ENCODE measurements around the gene LRIG1.

The LRIG1 gene

GRCh38 chr3:66381626-66382025 lies 119.2 kb downstream of the LRIG1 start:
- DNase-seq: no peak

DNA sequence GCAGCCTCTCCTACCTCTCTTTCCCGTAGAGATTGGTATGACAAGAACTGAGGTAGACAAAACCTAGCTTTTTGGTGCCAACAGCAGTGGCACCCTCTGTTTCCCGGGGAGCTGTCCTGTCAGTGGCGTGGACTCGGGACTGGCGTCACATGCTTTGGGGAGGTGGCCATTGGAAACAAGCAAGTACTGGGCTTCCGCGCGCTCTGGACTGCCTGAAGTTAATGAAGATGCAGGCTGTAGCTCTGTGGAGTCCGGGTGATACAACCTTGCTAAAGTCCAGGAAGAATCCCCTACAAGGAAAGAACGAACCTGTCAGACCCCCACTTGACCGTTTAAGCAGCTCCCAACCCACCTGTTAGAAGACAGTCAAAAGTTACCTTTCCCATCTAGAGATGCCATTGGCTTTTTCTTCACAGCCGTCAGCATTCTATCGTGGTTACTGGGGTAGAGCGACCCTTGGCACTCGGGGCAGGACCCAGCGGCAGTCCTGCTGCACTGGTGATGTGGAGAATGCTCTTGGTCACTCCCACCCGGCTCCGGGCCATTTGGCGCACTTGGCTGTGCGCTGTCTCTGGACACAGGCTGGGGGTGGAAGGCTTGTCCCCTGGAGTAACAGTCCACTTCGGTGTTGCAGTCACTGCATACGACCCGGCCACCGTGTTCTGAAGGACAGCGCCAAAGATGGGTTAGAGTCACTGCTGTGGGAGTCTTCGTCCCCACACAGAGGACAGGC lies 120.5 kb downstream of the LRIG1 start:
- DNase-seq: no peak

- no peak for DNase-seq
Observed at GRCh38 chr3:66379565-66379964, 121.3 kb downstream of the LRIG1 start.

DNA sequence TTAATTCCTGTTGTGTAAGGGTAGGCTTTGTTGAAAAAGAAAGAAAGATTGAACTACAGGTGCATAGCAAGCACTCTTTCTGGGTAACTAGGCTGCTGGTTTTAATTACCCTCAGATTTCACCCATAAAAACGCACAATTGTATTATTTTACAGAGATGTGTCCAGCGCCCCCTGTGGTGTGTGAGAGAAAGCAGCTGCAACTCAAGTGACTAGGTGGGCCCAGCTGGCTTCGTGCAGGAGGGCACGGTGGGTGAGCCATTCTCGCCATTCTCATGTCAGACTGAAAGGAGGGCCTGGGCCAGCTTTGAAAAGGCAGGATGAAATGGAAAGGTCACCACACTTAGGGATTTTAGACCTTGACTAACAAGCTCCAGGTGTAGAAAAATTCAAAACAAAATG lies 122.6 kb downstream of the LRIG1 start:
- DNase-seq: peak; percentile 19 to 29

- DNase-seq: no peak
Observed at GRCh38 chr3:66377800-66378199, 123.0 kb downstream of the LRIG1 start.

- no peak for DNase-seq
Observed at GRCh38 chr3:66376568-66376967, 124.3 kb downstream of the LRIG1 start.

DNA sequence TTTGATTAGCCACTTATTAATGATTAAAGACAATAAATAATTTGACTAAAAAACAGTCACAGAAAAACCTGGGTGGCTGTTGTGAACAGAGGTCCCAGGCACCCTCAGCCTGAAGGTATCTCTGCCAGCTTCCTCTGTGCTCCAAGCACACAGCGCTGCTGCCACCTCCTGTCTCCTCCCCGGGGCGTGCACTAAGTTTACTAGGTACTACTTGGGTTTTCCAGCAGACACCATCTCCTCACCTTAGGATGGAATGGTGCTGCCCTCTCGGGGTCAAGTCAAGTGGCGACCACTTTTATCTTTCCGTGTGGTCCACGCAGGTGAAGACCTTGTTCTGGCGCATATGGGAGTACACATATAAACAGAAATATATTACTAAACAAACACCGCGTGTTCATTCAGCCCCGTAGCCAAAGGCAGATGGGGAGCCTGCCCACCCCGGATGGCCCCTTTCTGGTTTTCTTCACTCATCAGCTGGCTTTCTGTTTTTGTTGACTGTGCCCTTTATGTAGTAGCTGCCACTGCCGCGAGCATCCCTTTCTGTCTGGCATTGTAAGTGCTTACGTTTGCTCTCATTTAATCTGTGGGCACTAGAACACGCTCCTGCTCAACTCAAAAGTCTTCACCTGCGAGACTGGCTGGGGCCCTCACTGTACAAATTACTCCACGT lies 128.0 kb downstream of the LRIG1 start:
- DNase-seq: no peak

- no peak for DNase-seq
Observed at GRCh38 chr3:66371432-66371831, 129.4 kb downstream of the LRIG1 start.

DNA sequence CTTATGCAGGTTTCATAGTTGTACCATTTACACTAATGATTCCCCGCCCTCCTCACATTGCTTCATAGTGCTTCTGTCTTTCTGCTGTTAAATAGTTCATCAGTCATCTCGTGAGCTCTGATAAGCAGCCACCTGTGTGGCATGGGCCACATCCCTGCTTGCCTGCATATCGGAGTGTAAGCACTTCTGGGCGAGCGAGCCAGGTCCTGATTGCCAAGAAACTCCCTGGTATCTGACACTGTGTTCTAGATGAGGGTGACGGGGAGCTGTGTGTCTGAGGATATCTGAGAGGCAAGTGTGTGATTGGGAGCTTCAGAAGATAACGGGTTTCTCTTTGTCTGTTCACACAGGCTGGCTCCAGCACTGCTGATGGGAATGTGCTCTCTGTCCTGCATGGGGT lies 130.6 kb downstream of the LRIG1 start:
- no peak for DNase-seq

GRCh38 chr3:66367979-66368378 lies 132.8 kb downstream of the LRIG1 start:
- DNase-seq: no peak

DNA sequence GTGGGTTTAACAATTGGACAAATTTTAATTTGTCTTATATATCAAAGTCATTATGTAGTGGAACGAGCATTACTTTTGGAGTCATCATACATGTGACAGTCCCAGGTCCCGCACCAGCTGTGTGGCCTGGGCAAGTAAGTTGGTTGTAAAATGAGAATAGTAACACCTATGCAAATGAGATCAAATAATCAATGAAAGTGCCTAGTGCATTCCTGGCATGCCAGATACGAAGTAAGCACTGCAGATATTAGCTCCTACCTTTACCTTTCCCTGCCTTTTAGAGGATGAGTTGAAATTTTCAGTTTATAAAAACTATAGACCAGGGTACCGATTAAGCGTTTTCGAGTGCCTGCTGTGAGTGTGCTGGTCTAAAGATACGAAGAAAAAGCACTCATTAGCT lies 134.1 kb downstream of the LRIG1 start:
- DNase-seq: no peak

DNA sequence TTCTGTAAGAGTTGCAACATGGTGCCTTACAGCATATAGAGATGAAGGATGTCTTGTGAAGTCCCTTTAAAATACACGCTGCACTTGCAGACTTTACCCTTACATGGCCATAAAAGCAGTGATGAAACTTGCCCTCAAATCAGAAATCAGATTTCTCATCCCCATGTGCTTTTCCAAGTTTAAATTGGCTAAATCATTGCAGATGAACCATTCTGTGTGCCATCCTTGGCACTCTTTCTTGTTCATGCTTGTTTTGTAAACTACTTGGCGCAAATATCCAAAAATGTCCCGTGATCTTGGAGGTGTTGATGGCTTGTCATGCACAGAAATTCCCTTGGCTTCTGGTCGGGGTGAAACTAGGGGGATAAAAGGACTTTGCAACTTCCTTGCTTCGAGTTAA lies 135.7 kb downstream of the LRIG1 start:
- no peak for DNase-seq

GRCh38 chr3:66363148-66363547 lies 137.7 kb downstream of the LRIG1 start:
- no peak for DNase-seq

GRCh38 chr3:66362541-66362941 lies 138.3 kb downstream of the LRIG1 start:
- DNase-seq: no peak

DNA sequence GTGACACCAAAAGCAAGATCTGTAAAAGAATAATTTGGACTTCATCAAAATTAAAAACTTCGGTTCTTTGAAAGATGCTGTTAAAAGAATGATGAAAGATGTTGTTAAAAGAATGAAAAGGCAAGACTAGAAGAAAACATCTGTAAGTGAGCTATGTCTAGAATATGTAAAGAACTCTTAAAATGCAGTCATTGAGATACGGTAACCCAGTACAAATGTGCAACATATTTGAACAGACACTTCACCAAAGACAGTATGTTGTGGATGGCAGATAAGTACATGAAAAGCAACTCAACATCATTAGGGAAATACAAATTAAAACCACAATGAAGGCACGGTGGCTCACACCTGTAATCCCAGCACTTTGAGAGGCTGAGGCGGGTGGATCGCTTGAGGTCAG lies 139.5 kb downstream of the LRIG1 start:
- DNase-seq: no peak

DNA sequence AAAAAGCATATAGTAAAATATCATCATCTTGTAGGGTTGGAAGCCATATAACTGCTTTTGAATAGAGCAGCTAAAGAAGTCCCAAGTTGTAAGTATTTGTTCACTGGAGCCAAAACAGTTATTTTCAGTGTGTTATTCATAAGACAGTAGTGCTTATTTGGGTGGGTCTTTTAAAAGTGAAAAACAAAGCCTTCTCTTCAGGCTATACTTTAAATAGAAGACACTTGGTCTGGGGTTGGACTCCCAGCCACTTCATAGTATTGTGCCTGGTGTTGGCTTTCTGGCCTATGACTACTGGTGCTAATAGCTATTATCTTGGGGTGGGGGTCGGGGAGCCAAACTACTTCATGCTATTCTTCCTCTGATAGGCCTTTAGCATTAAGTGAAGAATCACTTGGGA lies 144.8 kb downstream of the LRIG1 start:
- no peak for DNase-seq

- no peak for DNase-seq
Observed at GRCh38 chr3:66355394-66355793, 145.4 kb downstream of the LRIG1 start.

DNA sequence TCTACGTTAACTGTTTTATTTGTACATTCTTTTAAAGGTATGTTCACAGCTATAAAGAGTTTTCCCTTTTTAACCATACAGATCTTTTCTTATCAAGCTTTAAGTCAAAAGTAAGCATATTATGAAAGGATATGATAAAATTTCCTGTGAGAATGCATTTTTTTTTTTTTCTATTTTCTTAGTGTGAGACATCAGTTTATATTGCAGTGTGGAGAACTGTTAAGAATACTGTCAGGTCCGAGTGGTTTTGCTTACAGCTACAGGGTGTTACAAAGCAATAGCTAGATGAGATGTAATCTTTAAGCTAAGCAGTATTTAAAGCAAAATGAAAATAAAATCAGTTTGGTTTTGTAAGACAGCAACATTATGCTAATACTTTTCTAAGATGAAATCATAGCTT lies 146.8 kb downstream of the LRIG1 start:
- no peak for DNase-seq

DNA sequence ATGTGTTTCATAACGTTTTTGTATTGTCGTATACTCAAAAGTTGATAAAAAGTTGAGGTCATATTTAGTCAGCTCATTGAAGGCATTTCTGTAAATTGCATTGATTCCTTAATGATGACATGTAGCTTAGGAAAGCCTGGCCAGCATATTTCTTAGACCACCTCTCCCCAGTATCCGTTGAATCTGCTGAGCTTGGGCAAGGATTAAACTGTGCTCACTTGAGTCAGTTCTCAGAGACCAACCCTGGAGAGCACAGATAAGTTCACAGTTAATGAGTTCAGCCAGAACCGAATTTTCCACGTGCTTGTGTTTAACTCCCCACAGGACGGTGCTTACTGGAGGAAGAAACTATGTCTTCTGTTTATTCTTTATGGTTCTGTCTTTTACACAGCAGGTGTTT lies 147.3 kb downstream of the LRIG1 start:
- DNase-seq: no peak

DNA sequence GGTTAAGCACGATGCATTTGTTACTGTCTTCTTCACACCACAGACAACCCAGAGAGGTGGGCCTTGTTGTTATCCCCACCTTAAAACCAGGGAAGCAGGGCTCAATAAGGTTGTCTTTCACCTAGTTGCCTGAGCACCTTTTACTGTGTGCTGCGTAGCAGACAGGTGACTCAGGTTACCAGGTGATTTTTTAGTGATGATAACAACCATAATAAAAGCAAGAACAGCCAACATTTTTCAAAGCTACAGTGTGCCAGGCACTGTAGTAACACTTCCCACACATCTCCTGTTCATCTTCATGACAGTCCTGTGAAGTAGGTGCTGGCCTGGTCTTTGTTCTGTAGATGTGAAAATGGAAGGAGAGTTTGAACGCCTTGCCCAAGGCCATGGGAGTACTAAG lies 147.8 kb downstream of the LRIG1 start:
- DNase-seq: no peak

GRCh38 chr3:66350601-66351000 lies 150.2 kb downstream of the LRIG1 start:
- no peak for DNase-seq

- DNase-seq: no peak
Observed at GRCh38 chr3:66348704-66349103, 152.1 kb downstream of the LRIG1 start.

DNA sequence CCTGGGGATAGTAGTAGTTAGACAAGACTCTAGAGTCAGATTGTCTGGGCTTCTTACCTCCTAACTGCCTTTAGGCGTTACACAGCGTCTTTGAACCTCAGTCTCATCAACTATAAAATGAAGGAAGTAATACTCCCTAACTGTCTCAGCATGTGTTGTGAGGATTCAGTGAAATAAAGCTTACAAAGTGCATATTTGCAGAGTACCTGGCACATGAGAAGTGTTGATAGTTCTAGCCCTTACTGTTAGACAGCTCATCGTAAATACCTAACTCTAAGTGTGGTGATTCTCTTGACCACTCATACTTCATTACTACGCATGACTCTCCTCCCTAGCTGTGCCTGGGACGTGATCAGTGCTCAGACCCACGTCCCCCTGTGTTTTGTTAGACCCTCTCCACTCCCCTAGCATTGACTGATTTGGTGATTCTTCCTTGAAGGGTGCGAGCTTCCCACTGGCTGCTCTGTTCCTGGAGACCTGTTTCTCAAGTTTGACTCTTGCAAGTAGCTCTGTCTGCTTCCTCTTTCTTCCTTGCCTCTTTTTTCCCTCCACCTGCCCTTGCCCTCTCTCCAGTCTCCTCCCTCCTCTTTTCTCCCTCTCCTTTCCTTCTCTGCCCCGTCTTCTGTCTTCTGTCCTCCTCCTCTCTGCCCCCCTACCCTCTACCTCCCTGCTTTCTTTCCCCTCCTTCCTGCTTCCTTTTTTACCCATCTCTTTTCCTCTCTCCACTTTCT lies 155.8 kb downstream of the LRIG1 start:
- DNase-seq: no peak

- DNase-seq: no peak
Observed at GRCh38 chr3:66344391-66344811, 156.4 kb downstream of the LRIG1 start.
